ENCODE data around the gene RBM44.
"Not testable (repeated sequence)": the region's sequence is repeated elsewhere in the genome, so short reads cannot be mapped to it uniquely, and the experiment has no call there.

Gene RBM44

DNA sequence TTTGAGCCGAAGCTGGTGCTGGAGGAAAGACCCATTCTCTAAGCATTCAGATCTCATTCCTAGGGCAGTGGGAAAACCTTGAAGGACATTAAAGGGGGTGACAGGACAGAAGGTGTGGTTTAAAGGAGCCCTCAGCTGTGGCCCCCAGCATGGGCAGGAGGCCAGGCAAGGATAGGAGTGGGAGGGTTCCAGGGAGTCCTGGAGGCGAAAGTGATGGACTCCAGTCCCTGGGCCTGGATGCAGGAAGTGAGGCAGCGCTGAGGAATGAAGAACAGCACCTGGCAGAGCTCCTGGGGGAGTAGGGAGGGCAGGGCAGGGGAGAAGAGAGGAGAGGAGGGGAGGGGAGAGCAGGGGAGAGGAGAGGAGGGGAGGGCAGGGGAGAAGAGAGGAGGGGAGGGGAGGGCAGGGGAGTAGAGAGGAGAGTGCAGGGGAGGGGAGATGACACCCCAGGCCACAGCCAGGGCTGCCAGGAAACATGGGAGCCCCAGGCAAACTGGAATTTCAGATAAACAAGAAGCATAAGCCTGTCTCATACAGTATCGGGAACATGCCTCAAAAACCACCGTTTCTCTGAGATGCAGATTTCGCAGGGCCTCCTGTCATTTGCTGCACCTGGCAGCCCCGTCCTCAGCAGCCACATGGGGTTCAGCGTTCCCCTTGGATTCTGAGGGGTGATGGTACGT lies 66.5 kb downstream of the RBM44 start:
- H3K36me3 ChIP-seq (ENCODE audit: insufficient read depth, low read length), result no peaks in the 10 kb centered on the region
- H3K27ac ChIP-seq (ENCODE audit: low read depth, low read length), result no peak overlapping the region
- 0 out of 2 replicates have a peak, but pooled peaks cover 2% of the 10 kb centered on the region for H3K4me1 ChIP-seq (ENCODE audit: insufficient read depth, low read length)
- no peak overlapping the region for H3K9ac ChIP-seq (ENCODE audit: low read depth, low read length)
- no peaks in the 10 kb centered on the region for H3K9me3 ChIP-seq (ENCODE audit: insufficient read depth, low read depth, low read length)
- peaks cover 20% of the 10 kb centered on the region for H3K27me3 ChIP-seq (ENCODE audit: insufficient read depth, low read length)
- WGBS, result 79% methylated on average over 9 of the region's 9 CpGs
- no peak overlapping the region for H3K4me3 ChIP-seq (ENCODE audit: low read length)

GRCh38 chr2:237865623-237866041 lies 67.1 kb downstream of the RBM44 start:
- Histone ChIP-seq H3K27ac (ENCODE audit: low read depth, low read length) (no peak overlapping the region), H3K9me3 (ENCODE audit: insufficient read depth, low read depth, low read length) (no peaks in the 10 kb centered on the region), H3K4me1 (ENCODE audit: insufficient read depth, low read length) (0 out of 2 replicates have a peak, but pooled peaks cover 2% of the 10 kb centered on the region), H3K27me3 (ENCODE audit: insufficient read depth, low read length) (peaks cover 14% of the 10 kb centered on the region), H3K36me3 (ENCODE audit: insufficient read depth, low read length) (no peaks in the 10 kb centered on the region), H3K4me3 (ENCODE audit: low read length) (no peak overlapping the region), H3K9ac (ENCODE audit: low read depth, low read length) (no peak overlapping the region)
- WGBS, result 83% methylated on average over 7 of the region's 7 CpGs

- Histone ChIP-seq H3K27ac (ENCODE audit: low read depth, low read length) (no peak overlapping the region), H3K9ac (ENCODE audit: low read depth, low read length) (no peak overlapping the region), H3K4me1 (ENCODE audit: insufficient read depth, low read length) (0 out of 2 replicates have a peak, but pooled peaks cover 2% of the 10 kb centered on the region), H3K36me3 (ENCODE audit: insufficient read depth, low read length) (no peaks in the 10 kb centered on the region), H3K9me3 (ENCODE audit: insufficient read depth, low read depth, low read length) (no peaks in the 10 kb centered on the region), H3K4me3 (ENCODE audit: low read length) (no peak overlapping the region), H3K27me3 (ENCODE audit: insufficient read depth, low read length) (peaks cover 9% of the 10 kb centered on the region)
- WGBS, result 77% methylated on average over 12 of the region's 13 CpGs
These were observed 67.6 kb downstream of the RBM44 start for GRCh38 chr2:237866101-237866621.

GRCh38 chr2:237867465-237867864 lies 68.9 kb downstream of the RBM44 start:
- Histone ChIP-seq H3K36me3 (ENCODE audit: insufficient read depth, low read length) (no peaks in the 10 kb centered on the region), H3K27ac (ENCODE audit: low read depth, low read length) (no peak overlapping the region), H3K4me1 (ENCODE audit: insufficient read depth, low read length) (0 out of 2 replicates have a peak, but pooled peaks cover 2% of the 10 kb centered on the region), H3K27me3 (ENCODE audit: insufficient read depth, low read length) (0 out of 2 replicates have a peak, but pooled peaks cover 4% of the 10 kb centered on the region), H3K9ac (ENCODE audit: low read depth, low read length) (no peak overlapping the region), H3K4me3 (ENCODE audit: low read length) (no peak overlapping the region), H3K9me3 (ENCODE audit: insufficient read depth, low read depth, low read length) (no peaks in the 10 kb centered on the region)
- WGBS, result 91% methylated on average over 10 of the region's 10 CpGs

- H3K27ac ChIP-seq (ENCODE audit: low read depth, low read length); H3K4me1 ChIP-seq (ENCODE audit: insufficient read depth, low read length); H3K27me3 ChIP-seq (ENCODE audit: insufficient read depth, low read length); H3K36me3 ChIP-seq (ENCODE audit: insufficient read depth, low read length); H3K9ac ChIP-seq (ENCODE audit: low read depth, low read length); H3K4me3 ChIP-seq (ENCODE audit: low read length); H3K9me3 ChIP-seq (ENCODE audit: insufficient read depth, low read depth, low read length): not testable (repeated sequence)
- 95% methylated on average over 4 of the region's 4 CpGs for WGBS
These were observed 69.5 kb downstream of the RBM44 start for GRCh38 chr2:237868074-237868473.

- H3K36me3 ChIP-seq (ENCODE audit: insufficient read depth, low read length), result no peaks in the 10 kb centered on the region
- no peak overlapping the region for H3K9ac ChIP-seq (ENCODE audit: low read depth, low read length)
- no peak overlapping the region for H3K27ac ChIP-seq (ENCODE audit: low read depth, low read length)
- H3K27me3 ChIP-seq (ENCODE audit: insufficient read depth, low read length), result no peaks in the 10 kb centered on the region
- WGBS, result 92% methylated on average over 22 of the region's 22 CpGs
- no peaks in the 10 kb centered on the region for H3K9me3 ChIP-seq (ENCODE audit: insufficient read depth, low read depth, low read length)
- H3K4me3 ChIP-seq (ENCODE audit: low read length), result no peak overlapping the region
- 0 out of 2 replicates have a peak, but pooled peaks cover 2% of the 10 kb centered on the region for H3K4me1 ChIP-seq (ENCODE audit: insufficient read depth, low read length)
These were observed 70.2 kb downstream of the RBM44 start for GRCh38 chr2:237868631-237869342.

DNA sequence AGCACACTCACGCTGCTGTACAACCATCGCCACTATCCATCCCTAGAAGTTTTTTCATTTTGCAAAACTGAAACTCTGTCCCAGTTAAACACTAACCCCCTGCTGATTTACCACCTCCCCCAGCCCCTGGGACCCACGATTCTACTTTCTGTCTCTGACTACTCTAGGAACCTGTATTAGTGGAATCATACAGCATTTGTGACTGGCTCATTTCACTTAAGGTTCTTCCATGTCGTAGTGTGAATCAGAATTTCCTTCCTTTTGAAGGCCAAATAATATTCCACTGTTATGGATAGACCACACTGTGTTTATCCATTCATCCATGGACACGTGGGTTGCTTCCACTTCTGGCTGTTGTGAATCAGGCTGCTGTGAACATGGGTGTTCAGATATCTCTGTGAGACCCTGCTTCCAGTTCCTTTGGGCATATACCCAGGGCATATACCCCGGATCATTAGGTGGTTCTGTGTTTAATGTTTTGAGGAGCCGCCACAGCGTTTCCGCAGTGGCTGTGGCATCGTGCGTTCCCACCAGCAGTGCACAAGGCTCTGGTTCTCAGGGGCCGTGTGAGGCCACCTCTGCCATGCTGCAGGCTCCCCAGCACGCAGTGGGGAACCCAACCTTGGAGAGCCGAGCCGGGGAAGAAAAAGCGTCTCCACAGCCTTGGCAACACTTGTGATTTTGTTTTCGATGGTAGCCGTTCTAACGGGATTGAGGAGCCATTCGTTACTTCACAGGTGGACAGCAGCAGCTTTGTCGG lies 70.9 kb downstream of the RBM44 start:
- H3K36me3 ChIP-seq (ENCODE audit: insufficient read depth, low read length), result no peaks in the 10 kb centered on the region
- H3K27me3 ChIP-seq (ENCODE audit: insufficient read depth, low read length), result no peaks in the 10 kb centered on the region
- H3K27ac ChIP-seq (ENCODE audit: low read depth, low read length), result no peak overlapping the region
- H3K4me3 ChIP-seq (ENCODE audit: low read length), result no peak overlapping the region
- H3K9ac ChIP-seq (ENCODE audit: low read depth, low read length), result no peak overlapping the region
- H3K4me1 ChIP-seq (ENCODE audit: insufficient read depth, low read length), result 0 out of 2 replicates have a peak, but pooled peaks cover 2% of the 10 kb centered on the region
- no peaks in the 10 kb centered on the region for H3K9me3 ChIP-seq (ENCODE audit: insufficient read depth, low read depth, low read length)
- WGBS, result 95% methylated on average over 21 of the region's 21 CpGs

DNA sequence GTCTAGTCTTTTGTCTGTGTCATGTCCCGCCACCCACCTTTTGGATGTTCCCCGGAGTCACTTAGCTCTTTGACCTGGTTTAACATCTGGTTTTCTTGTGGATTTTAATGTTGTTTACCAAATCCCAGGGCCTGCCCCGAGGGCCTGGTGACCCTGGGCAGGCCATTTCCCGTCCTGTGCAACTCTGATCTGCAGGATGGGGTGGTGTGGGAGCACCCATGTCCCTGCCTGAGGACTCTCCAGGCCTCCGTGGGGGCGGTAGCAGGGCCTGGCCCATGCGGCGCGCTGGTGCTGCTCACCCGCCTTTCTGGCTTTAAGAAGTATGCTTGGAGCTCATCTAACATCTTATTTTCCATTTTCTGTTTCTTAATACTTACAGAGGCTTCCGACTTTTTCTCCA lies 71.5 kb downstream of the RBM44 start:
- H3K4me1 ChIP-seq (ENCODE audit: insufficient read depth, low read length), result 0 out of 2 replicates have a peak, but pooled peaks cover 2% of the 10 kb centered on the region
- no peak overlapping the region for H3K4me3 ChIP-seq (ENCODE audit: low read length)
- no peaks in the 10 kb centered on the region for H3K36me3 ChIP-seq (ENCODE audit: insufficient read depth, low read length)
- 93% methylated on average over 11 of the region's 11 CpGs for WGBS
- no peaks in the 10 kb centered on the region for H3K27me3 ChIP-seq (ENCODE audit: insufficient read depth, low read length)
- H3K27ac ChIP-seq (ENCODE audit: low read depth, low read length), result no peak overlapping the region
- no peak overlapping the region for H3K9ac ChIP-seq (ENCODE audit: low read depth, low read length)
- H3K9me3 ChIP-seq (ENCODE audit: insufficient read depth, low read depth, low read length), result no peaks in the 10 kb centered on the region

- Histone ChIP-seq H3K9ac (ENCODE audit: low read depth, low read length) (no peak overlapping the region), H3K27ac (ENCODE audit: low read depth, low read length) (no peak overlapping the region), H3K4me3 (ENCODE audit: low read length) (no peak overlapping the region), H3K27me3 (ENCODE audit: insufficient read depth, low read length) (no peaks in the 10 kb centered on the region), H3K4me1 (ENCODE audit: insufficient read depth, low read length) (no peaks in the 10 kb centered on the region), H3K9me3 (ENCODE audit: insufficient read depth, low read depth, low read length) (no peaks in the 10 kb centered on the region), H3K36me3 (ENCODE audit: insufficient read depth, low read length) (no peaks in the 10 kb centered on the region)
- 90% methylated on average over 23 of the region's 23 CpGs for WGBS
These were observed 72.4 kb downstream of the RBM44 start for GRCh38 chr2:237870754-237871651.

DNA sequence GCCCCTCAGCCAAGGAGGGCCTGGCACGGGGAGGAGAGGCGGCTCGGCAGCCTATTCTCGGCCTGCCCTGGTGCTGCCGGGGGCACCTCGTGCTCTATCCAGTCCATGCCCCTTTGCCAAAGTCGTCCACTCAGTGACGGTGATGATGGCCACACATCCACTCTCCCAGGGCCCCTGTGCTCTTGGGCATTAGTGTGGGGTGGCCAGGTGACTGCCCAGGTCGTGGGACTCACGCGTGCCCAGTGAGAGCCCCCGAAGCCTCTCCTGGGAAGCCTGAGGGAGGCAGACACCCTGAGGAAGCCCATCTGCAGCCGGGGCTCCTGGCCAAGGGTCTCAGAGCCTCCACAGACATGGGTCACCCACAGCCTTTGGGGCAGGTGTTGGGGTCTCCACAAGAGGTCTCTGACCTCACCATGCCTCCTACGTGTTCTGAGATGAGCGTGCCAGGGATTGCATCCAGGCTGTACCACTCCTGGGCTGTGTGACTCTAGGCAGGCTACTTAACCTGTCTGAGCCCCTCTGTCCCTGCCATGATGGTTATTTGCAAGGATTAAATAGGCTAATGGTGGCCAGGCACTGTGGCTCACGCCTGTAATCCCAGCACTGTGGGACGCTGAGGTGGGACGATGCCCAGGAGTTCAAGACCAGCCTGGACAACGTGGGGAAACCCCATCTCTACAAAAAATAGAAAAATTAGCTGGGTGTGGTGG lies 73.8 kb downstream of the RBM44 start:
- Histone ChIP-seq H3K4me3 (ENCODE audit: low read length) (no peak overlapping the region), H3K27ac (ENCODE audit: low read depth, low read length) (no peak overlapping the region), H3K36me3 (ENCODE audit: insufficient read depth, low read length) (no peaks in the 10 kb centered on the region), H3K9ac (ENCODE audit: low read depth, low read length) (no peak overlapping the region), H3K27me3 (ENCODE audit: insufficient read depth, low read length) (no peaks in the 10 kb centered on the region), H3K4me1 (ENCODE audit: insufficient read depth, low read length) (no peaks in the 10 kb centered on the region), H3K9me3 (ENCODE audit: insufficient read depth, low read depth, low read length) (no peaks in the 10 kb centered on the region)
- 96% methylated on average over 18 of the region's 19 CpGs for WGBS
